K562 (cell line): Measurements from ENCODE around the gene LCNL1. TPM values are rescaled to one million over a fixed set of nuclear protein-coding genes. Genes with fewer than 3 reads are reported as not detected.
A peak's percentile ranks its signal among the peaks of the same experiment; 100 is the strongest.

Source experiments
- ATAC-seq: fragments of 200-7000 bp; cut with Tn5 transposase; 3 replicates; pipeline ENCODE4 v1.9.1; 2020; ENCODE audit warnings: moderate library complexity
- BruUV-seq: library from RNA; stranded (reverse); fragments of 400-500 nt; replicated peaks from 2 replicates; lab custom pipeline; 2021; lab: Mats Ljungman, UMichigan
- CTCF ChIA-PET: fragments of 300-600 bp; formaldehyde crosslinking; extraction: SDS; loops from one replicate; lab custom pipeline; 2021; ENCODE audit warnings: low intra/inter-chr PET ratio; lab: Yijun Ruan, JAX
- POLR2A ChIA-PET: fragments of 300-600, 350-650 bp; sonication (Branson Sonifier 250); formaldehyde crosslinking; extraction: SDS; loops from one replicate; lab custom pipeline; 2021; ENCODE audit warnings: antibody characterized with exemption, inconsistent platforms; lab: Yijun Ruan, JAX
- DNase-seq, 4 experiments: peaks; one replicate each; pipeline versions ENCODE4 v3.0.0 to v3.0.0-alpha.2; 2011 to 2018; ENCODE audit warnings: low spot score in 3 of 4, mixed read lengths in 3 of 4; ENCODE audit errors: extremely low read depth in 1 of 4
- FAIRE-seq: peaks from 2 replicates; lab custom pipeline; 2011; peaks lifted over from hg19 to GRCh38; lab: Jason Lieb, UNC
- H2AFZ ChIP-seq: 2 replicates; pipeline ENCODE4 v1.6.0; 2011; ENCODE audit warnings: low read depth, low read length, control low read depth, inconsistent platforms
- H3K27ac ChIP-seq: fragments of 200-600 bp; 3 replicates; pipeline ENCODE4 v1.8.0; 2011; ENCODE audit warnings: low read depth, mild to moderate bottlenecking, control low read depth, inconsistent platforms, low read length, moderate library complexity, mixed read lengths; ENCODE audit errors: extremely low read depth
- H3K27me3 ChIP-seq, 2 experiments: fragments of 300-600 bp in 1 of 2; 2 replicates in 1 of 2; 3 replicates in 1 of 2; pipeline versions ENCODE4 v1.6.0 to v1.8.0; 2011; ENCODE audit warnings: inconsistent platforms in 2 of 2, low read length in 2 of 2, mild to moderate bottlenecking in 1 of 2, mixed read lengths in 1 of 2, moderate library complexity in 1 of 2; ENCODE audit not compliant: control insufficient read depth in 2 of 2, insufficient read depth in 2 of 2
- H3K36me3 ChIP-seq: fragments of 300-600 bp; 3 replicates; pipeline ENCODE4 v1.8.0; 2011; ENCODE audit warnings: mild to moderate bottlenecking, low read length, inconsistent platforms; ENCODE audit not compliant: control insufficient read depth, insufficient read depth
- H3K4me1 ChIP-seq, 2 experiments: fragments of 200-600 bp in 1 of 2; replicated peaks in 1 of 2; 2 replicates in 1 of 2; 3 replicates in 1 of 2; pipeline versions ENCODE4 v1.5.1 to v1.8.0; 2011; ENCODE audit warnings: inconsistent platforms in 2 of 2, low read length in 2 of 2, mild to moderate bottlenecking in 1 of 2, mixed read lengths in 1 of 2, moderate library complexity in 1 of 2; ENCODE audit not compliant: control insufficient read depth in 2 of 2, insufficient read depth in 2 of 2
- H3K4me2 ChIP-seq: 2 replicates; pipeline ENCODE4 v1.6.1; 2011; ENCODE audit warnings: low read length, control low read depth, inconsistent platforms, mixed read lengths; ENCODE audit not compliant: insufficient read depth
- H3K4me3 ChIP-seq: fragments of 200-600 bp; sonication (generic), shearing (Covaris generic); 2 replicates; pipeline ENCODE4 v1.5.1; 2016; ENCODE audit warnings: control low read depth, inconsistent platforms
- H3K79me2 ChIP-seq: fragments of 200-600 bp; 3 replicates; pipeline ENCODE4 v1.8.0; 2011; ENCODE audit warnings: low read length, inconsistent platforms; ENCODE audit not compliant: control insufficient read depth, insufficient read depth
- H3K9ac ChIP-seq, 2 experiments: 2 replicates each; pipeline versions ENCODE4 v1.6.0 to v1.6.1; 2011; ENCODE audit warnings: low read depth in 2 of 2, low read length in 2 of 2, control low read depth in 1 of 2, inconsistent platforms in 1 of 2, mild to moderate bottlenecking in 1 of 2, mixed read lengths in 1 of 2; ENCODE audit not compliant: insufficient read depth in 1 of 2
- H3K9me1 ChIP-seq: one replicate; pipeline ENCODE4 v1.6.0; 2011; ENCODE audit warnings: inconsistent platforms, mild to moderate bottlenecking, low read length, moderate library complexity; ENCODE audit not compliant: control insufficient read depth, insufficient read depth
- H3K9me3 ChIP-seq: replicated peaks from 2 replicates; pipeline ENCODE4 v1.5.1; 2011; ENCODE audit warnings: low read depth, low read length, inconsistent platforms; ENCODE audit not compliant: control insufficient read depth, insufficient read depth
- H4K20me1 ChIP-seq: replicated peaks from 2 replicates; pipeline ENCODE4 v1.6.1; 2011; ENCODE audit warnings: low read length, inconsistent platforms, mixed read lengths; ENCODE audit not compliant: control insufficient read depth, insufficient read depth
- HMGN3 ChIP-seq: IDR thresholded peaks from 2 replicates; pipeline ENCODE4 v1.6.1; 2011; ENCODE audit warnings: borderline replicate concordance, low read depth, mild to moderate bottlenecking, mixed read lengths, low read length; ENCODE audit not compliant: insufficient read length; ENCODE audit errors: extremely low read depth
- HNRNPL ChIP-seq: fragments of 200-400 bp; formaldehyde crosslinking; IDR thresholded peaks from 2 replicates; pipeline ENCODE4 v1.6.1; 2017; ENCODE audit warnings: low read depth, mild to moderate bottlenecking, low read length
- NEUROD1 ChIP-seq: fragments of 150-350 bp; IDR thresholded peaks from 2 replicates; pipeline ENCODE4 v1.6.1; 2014; ENCODE audit warnings: borderline replicate concordance, low read length, low read depth; ENCODE audit not compliant: partially characterized antibody
- ZNF57 ChIP-seq: fragments of 450-650 bp; formaldehyde crosslinking; IDR thresholded peaks from 2 replicates; pipeline ENCODE4 v1.4.0; 2020; ENCODE audit warnings: mild to moderate bottlenecking, moderate library complexity
- WGBS: fragments of 100-300 bp; shearing (Covaris generic); methylation state at CpG from one replicate; pipeline ENCODE4 v1.1.6; 2016; ENCODE audit warnings: low coverage, mixed read lengths; ENCODE audit not compliant: insufficient coverage; ENCODE audit errors: missing lambda C conversion rate; 5-methylcytosine and 5-hydroxymethylcytosine counted together
- in situ Hi-C: fragments of 300-500 bp; cut with MboI; formaldehyde crosslinking; loops from 4 replicates; pipeline ENCODE4 v1.15.0; 2018; ENCODE audit warnings: inconsistent platforms, mixed read lengths
- intact Hi-C: fragments of 100-400 bp; cut with micrococcal nuclease; formaldehyde crosslinking; loops from 2 replicates; pipeline ENCODE4 v1.14.2; 2022
- polyA plus RNA-seq, 8 experiments: library from polyadenylated mRNA; depleted of rRNA in 4 of 8; stranded (reverse) in 5 of 8; unstranded in 3 of 8; fragments of >200 nt; fragmentation: Nextera tagmentation in 2 of 8; fragmentation: Illumina TruSeq in 1 of 8; extraction: Ambion mirVana in 2 of 8; extraction: Trizol in 1 of 8; gene quantifications; 2 replicates each; pipeline versions ENCODE4 v1.2.1 to v1.2.3, GENCODE V29; 2011 to 2014; ENCODE audit warnings: inconsistent platforms in 1 of 8, missing spikeins in 1 of 8
- total RNA-seq, 7 experiments: library from RNA; depleted of rRNA in 6 of 7; stranded (reverse); fragments of >200 nt in 6 of 7; fragmentation: Illumina TruSeq in 2 of 7; extraction: Trizol in 2 of 7; gene quantifications; 2 replicates each; pipeline versions ENCODE4 v1.2.1 to v1.2.3, GENCODE V29; 2011 to 2021; ENCODE audit warnings: low replicate concordance in 1 of 7
- TF ChIP-seq, protein P1 (sequence below): sonication (generic); formaldehyde crosslinking; IDR thresholded peaks from 2 replicates; pipeline ENCODE4 v1.8.1; 2023; ENCODE audit warnings: mild to moderate bottlenecking, missing genetic modification reagents

LCNL1 gene
- total and polyA plus RNA-seq, 9 of the 15 experiments (the other 6 are each of a cell fraction or from before 2014, with no cell fraction given) = 0.04 to 0.16 (median 0.04) TPM; not detected in 4

DNA sequence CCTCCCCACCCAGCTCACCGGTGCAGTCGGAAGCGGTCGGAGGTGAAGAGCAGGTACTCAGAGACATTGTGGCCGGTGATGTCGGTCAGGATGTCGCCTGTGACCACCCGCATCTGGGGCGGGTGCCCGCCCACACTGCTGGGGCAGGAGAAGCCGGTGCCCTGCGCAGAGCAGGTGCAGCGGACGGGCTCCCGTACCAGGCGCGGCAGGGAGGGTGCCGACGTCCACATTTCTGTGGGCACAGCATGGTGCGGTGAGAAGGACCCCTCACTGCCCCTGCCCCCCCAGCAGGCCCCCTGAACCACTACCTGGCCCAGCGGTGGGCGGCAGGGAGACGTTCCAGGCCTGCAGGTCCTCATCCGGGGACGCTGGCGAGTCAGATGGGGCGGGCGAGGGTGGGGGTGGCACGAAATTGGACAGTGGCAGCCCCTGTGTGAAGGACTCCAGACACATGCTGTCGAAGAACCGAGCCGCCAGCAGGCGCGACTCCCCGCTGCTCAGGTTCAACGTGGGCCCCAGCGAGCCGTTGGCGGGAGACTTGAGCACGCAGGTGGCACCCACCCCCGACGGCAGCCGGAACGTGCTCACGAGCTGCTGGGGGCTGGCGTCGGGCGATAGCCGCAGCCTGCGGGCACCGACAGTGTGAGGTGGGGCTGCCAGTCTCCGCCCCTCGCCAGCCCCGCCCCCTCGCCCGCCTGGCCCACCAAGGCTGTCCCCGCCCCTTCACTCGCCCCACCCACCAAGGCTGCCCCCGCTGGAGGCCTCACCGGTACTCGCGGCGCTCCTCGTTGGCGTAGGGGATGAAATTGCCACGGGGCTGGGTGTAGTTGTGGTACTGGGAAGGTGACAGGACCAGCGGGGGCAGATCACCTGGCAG lies 30.1 kb downstream of the LCNL1 start (continued):
- peak; percentile 19 for TF ChIP-seq HMGN3
- TF ChIP-seq ZNF57 (CRISPR knock-in tag) = no peak

DNA sequence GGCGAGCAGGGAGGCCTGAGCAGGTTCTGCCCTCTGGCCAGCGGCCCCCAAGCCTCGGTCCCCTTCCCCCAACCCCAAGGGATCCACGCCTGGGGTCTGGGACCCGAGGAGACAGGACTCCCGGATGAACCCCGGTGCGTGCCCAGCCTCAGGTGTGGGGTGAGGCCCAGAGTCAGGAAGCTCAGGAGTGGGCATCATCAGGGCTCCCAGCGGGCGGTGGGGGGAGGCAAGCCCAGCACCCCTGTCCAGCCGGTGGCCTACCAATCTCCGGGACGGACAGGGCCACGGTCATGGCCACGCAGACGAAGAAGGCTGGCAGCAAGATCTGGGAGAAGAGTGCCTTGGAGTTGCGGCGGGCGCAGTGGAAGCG lies 30.8 kb downstream of the LCNL1 start:
- no peak overlapping the region for H3K27ac ChIP-seq
- H3K79me2 ChIP-seq = no peaks in the 10 kb centered on the region
- H2AFZ ChIP-seq = no peak overlapping the region
- no TSS peak for BruUV-seq
- H3K4me3 ChIP-seq = no peak overlapping the region
- peak; percentile 34 for TF ChIP-seq HMGN3
- TF ChIP-seq, protein P1, sequence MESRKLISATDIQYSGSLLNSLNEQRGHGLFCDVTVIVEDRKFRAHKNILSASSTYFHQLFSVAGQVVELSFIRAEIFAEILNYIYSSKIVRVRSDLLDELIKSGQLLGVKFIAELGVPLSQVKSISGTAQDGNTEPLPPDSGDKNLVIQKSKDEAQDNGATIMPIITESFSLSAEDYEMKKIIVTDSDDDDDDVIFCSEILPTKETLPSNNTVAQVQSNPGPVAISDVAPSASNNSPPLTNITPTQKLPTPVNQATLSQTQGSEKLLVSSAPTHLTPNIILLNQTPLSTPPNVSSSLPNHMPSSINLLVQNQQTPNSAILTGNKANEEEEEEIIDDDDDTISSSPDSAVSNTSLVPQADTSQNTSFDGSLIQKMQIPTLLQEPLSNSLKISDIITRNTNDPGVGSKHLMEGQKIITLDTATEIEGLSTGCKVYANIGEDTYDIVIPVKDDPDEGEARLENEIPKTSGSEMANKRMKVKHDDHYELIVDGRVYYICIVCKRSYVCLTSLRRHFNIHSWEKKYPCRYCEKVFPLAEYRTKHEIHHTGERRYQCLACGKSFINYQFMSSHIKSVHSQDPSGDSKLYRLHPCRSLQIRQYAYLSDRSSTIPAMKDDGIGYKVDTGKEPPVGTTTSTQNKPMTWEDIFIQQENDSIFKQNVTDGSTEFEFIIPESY (CRISPR knock-in tag) = peak; percentile 41; the same call in 1 of the 2 replicates
- TF ChIP-seq HNRNPL = 0 out of 2 replicates have a peak, but pooled peaks have one; percentile 26
- no peak for TF ChIP-seq NEUROD1
- FAIRE-seq (no peak), ATAC-seq (no peak; the same call in 2 of the 3 replicates), DNase-seq (no peak)
- no peaks in the 10 kb centered on the region for H3K9me3 ChIP-seq
- ChIA-PET CTCF (no interaction called here), POLR2A (interaction anchor here (1.1 kb wide), 1 partner anchor 21 kb away, joined by 3 read pairs; no protein-coding TSS in a partner anchor)
- 81% methylated on average over 14 of the region's 20 CpGs for WGBS
- intact Hi-C loops (no loop called here), in situ Hi-C loops (no loop called here)
- no peaks in the 10 kb centered on the region for H4K20me1 ChIP-seq
- H3K36me3 ChIP-seq = no peaks in the 10 kb centered on the region
- no peaks in the 10 kb centered on the region for H3K27me3 ChIP-seq
- H3K4me2 ChIP-seq = no peak overlapping the region
- no peaks in the 10 kb centered on the region for H3K9me1 ChIP-seq
- peaks cover 0 to 66% of the 10 kb centered on the region in 2 experiments; a peak in 2 of 5 replicates for H3K4me1 ChIP-seq
- H3K9ac ChIP-seq = peak overlapping the region in 1 of 2 experiments; percentile 68; a peak in 2 of 4 replicates
